GM18498 (cell line): Measurements from ENCODE around the gene EIF2S2.
"Not testable (repeated sequence)": the region's sequence is repeated elsewhere in the genome, so short reads cannot be mapped to it uniquely, and the experiment has no call there.

Experiments
- ATAC-seq: cut with Tn5 transposase; IDR thresholded peaks from one replicate; pipeline ENCODE4 v1.9.1; 2021; ENCODE audit warnings: mild to moderate bottlenecking, moderate library complexity; ENCODE audit not compliant: unreplicated experiment

EIF2S2 gene

GRCh38 chr20:34111702-34112599, at the start of gene EIF2S2:
EIF2S2 (minus strand) TSS chr20:34112243; CDS start chr20:34112110, 133 bp downstream.
- peak; percentile 91 for ATAC-seq

- not testable (repeated sequence) for ATAC-seq
Measured at GRCh38 chr20:34157697-34158096, 45.7 kb upstream of the EIF2S2 start.

GRCh38 chr20:34155836-34156235, 43.8 kb upstream of the EIF2S2 start:
- ATAC-seq, result no peak

- ATAC-seq, result not testable (repeated sequence)
Measured at GRCh38 chr20:34153169-34153568, 41.1 kb upstream of the EIF2S2 start.

GRCh38 chr20:34152073-34152472, 40.0 kb upstream of the EIF2S2 start:
- ATAC-seq, result not testable (repeated sequence)

GRCh38 chr20:34150306-34151000, 38.4 kb upstream of the EIF2S2 start:
- ATAC-seq, result no peak

- no peak for ATAC-seq
Measured at GRCh38 chr20:34145280-34145819, 33.3 kb upstream of the EIF2S2 start.

GRCh38 chr20:34143951-34144350, 31.9 kb upstream of the EIF2S2 start:
- no peak for ATAC-seq

GRCh38 chr20:34142121-34142520, 30.1 kb upstream of the EIF2S2 start:
- ATAC-seq, result no peak

GRCh38 chr20:34141293-34141692, 29.2 kb upstream of the EIF2S2 start:
- ATAC-seq, result no peak

GRCh38 chr20:34135525-34136275, 23.7 kb upstream of the EIF2S2 start:
- ATAC-seq, result not testable (repeated sequence)

GRCh38 chr20:34133365-34133860, 21.4 kb upstream of the EIF2S2 start:
- not testable (repeated sequence) for ATAC-seq

GRCh38 chr20:34132943-34133342, 20.9 kb upstream of the EIF2S2 start:
- ATAC-seq, result not testable (repeated sequence)

GRCh38 chr20:34132491-34132890, 20.4 kb upstream of the EIF2S2 start:
- not testable (repeated sequence) for ATAC-seq

GRCh38 chr20:34131491-34131890, 19.4 kb upstream of the EIF2S2 start:
- ATAC-seq, result no peak

GRCh38 chr20:34129518-34130162, 17.6 kb upstream of the EIF2S2 start:
- ATAC-seq, result no peak

- no peak for ATAC-seq
Measured at GRCh38 chr20:34127792-34128191, 15.7 kb upstream of the EIF2S2 start.

GRCh38 chr20:34124469-34125249, 12.6 kb upstream of the EIF2S2 start:
- no peak for ATAC-seq

GRCh38 chr20:34123309-34123708, 11.3 kb upstream of the EIF2S2 start:
- no peak for ATAC-seq
